GM18861 (cell line): Measurements from ENCODE around the gene CNPY2.
"Not testable (repeated sequence)": the region's sequence is repeated elsewhere in the genome, so short reads cannot be mapped to it uniquely, and the experiment has no call there.

Experiments
- ATAC-seq: cut with Tn5 transposase; IDR thresholded peaks from one replicate; pipeline ENCODE4 v1.9.1; 2021; ENCODE audit not compliant: unreplicated experiment

The CNPY2 gene

GRCh38 chr12:56333679-56334489, 18.1 kb upstream of the CNPY2 start, which contains the start of gene PAN2:
Gene PAN2, minus strand, starts transcription at chr12:56334000. Its CDS starts 906 bp downstream, at chr12:56333094.
- peak; percentile 86 for ATAC-seq

DNA sequence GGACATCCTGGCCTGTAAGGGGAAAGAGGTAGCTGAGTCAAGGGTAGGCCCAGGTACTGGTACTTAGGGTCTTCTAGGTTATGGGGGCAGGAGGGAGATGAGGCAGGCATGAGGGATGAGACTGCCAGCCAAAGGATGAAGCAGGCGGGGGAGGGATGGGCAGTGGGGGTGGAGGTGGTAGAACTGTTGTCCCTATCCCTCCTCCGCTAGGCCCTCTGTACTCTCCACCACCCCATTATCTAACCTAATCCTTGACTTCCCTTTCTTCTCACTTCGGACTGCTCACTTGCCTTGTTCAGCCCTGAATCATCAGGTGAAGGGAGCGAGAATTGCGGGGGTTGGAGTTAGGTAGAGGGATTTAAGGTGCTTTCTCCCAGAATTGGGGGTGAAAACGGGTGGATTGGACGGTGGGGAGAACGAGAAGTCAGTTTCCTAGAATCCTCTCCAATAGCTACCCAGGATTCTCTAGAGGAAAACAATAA, 17.4 kb upstream of the CNPY2 start:
- ATAC-seq: no peak

GRCh38 chr12:56332512-56333196, 16.9 kb upstream of the CNPY2 start:
- ATAC-seq: no peak

DNA sequence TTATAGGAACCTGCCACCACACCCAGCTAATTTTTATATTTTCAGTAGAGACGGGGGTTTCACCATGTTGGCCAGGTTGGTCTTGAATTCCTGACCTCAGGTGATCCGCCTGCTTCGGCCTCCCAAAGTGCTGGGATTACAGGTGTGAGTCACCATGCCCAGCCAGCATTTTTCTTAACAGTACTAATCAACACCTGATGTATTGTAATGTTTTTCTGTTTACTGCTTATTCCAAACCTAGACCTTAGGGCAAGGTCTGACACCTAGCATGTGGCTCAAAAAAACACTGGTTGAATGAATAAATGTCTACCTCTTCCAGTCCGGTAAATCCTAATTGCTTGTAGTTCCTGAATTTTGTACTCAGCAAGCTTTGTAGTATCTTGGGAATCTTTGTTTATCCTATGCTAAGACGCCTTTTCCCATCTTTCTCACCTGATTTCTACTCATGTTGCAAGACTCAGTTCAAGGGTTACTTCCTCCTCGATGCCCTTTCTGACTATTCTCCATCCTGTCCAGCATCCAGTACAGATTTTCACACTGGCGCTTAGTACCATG, 15.2 kb upstream of the CNPY2 start:
- no peak for ATAC-seq

DNA sequence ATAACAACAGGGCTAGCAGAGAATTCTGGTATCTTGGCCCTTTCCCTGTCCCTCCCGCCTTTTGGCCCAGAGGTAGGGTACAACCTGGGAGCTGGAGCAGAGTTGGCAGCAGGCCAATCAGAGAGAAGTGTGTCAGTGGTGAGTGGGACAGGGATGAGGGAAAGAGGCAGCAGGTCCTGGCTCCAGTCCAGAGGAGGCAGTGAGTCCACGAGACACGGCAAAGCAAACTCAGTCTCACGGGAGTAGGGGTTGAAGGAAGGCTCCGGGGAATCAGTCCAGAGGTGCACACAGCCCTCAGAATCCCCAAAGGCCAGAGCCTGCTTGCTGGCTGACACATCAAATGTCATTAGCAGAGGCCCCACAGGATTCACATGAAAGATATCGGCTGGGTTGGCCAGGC, 10.7 kb upstream of the CNPY2 start:
- no peak for ATAC-seq

GRCh38 chr12:56326126-56326525, 10.3 kb upstream of the CNPY2 start:
- ATAC-seq: no peak

DNA sequence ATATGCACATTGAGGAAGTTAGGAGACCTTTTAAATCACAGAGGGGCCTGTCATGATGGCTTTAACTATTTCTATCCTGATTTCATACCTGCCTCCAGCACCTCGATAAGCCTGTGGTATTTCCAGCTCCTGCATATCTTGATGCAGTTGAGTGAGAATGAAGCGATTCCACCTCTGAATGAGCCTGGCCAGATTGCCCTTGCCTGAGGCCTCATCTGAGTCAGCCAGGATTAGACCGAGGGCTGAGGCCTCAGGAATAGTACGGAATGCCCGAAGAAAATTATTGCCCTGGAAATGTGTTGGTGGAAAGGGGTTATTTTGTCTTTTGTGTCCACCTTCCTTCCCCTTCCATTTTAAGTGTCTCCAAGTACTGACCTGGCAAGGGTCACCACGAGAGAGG, 8.4 kb upstream of the CNPY2 start:
- ATAC-seq: no peak

GRCh38 chr12:56321610-56322009, 5.8 kb upstream of the CNPY2 start:
- not testable (repeated sequence) for ATAC-seq

GRCh38 chr12:56321027-56321426, 5.2 kb upstream of the CNPY2 start:
- no peak for ATAC-seq

- ATAC-seq: no peak
Measured at GRCh38 chr12:56317675-56318074, 1.9 kb upstream of the CNPY2 start.

GRCh38 chr12:56315249-56315621, 553 bp downstream of the CNPY2 start:
- ATAC-seq: no peak

DNA sequence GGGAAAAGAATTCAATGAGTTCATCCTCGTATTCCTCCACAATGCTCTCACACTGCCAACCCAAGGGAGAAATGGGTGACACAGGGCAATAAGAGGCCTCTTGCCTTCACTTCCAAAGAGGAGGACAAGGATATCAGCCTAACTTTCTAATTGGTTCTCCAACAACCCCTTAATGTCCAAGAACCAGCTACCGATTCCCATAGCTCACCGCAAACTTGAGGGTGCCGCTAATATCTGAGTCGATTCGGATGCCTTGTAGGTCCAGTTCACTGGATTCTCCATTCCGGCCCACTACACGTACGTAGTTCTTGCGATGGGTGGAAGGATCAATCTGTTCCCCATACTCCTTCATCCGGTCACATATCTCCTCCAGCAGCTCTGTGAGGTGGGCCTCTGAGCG, 4.8 kb downstream of the CNPY2 start:
- no peak for ATAC-seq

- ATAC-seq: no peak
Measured at GRCh38 chr12:56308714-56309113, 7.1 kb downstream of the CNPY2 start.

- no peak for ATAC-seq
Measured at GRCh38 chr12:56307221-56307965, 8.4 kb downstream of the CNPY2 start.

- ATAC-seq: no peak
Measured at GRCh38 chr12:56304872-56305590, 10.8 kb downstream of the CNPY2 start.

DNA sequence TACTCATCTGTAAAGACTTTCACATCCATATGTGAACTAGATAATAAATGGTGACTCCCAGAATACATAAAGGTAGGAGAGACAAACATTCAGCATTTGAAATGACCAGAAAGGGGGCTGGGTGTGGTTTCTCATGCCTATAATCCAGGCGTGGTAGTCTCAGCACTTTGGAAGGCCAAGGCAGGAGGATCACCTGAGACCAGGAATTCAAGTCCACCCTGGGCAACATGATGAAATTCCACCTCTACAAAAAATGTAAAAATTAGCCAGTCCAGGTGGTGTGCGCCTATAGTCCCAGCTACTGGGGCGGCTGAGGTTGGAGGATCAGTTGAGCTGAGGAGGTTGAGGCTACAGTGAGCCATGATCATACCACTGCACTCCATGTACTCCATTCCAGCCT, 11.5 kb downstream of the CNPY2 start:
- ATAC-seq: no peak

DNA sequence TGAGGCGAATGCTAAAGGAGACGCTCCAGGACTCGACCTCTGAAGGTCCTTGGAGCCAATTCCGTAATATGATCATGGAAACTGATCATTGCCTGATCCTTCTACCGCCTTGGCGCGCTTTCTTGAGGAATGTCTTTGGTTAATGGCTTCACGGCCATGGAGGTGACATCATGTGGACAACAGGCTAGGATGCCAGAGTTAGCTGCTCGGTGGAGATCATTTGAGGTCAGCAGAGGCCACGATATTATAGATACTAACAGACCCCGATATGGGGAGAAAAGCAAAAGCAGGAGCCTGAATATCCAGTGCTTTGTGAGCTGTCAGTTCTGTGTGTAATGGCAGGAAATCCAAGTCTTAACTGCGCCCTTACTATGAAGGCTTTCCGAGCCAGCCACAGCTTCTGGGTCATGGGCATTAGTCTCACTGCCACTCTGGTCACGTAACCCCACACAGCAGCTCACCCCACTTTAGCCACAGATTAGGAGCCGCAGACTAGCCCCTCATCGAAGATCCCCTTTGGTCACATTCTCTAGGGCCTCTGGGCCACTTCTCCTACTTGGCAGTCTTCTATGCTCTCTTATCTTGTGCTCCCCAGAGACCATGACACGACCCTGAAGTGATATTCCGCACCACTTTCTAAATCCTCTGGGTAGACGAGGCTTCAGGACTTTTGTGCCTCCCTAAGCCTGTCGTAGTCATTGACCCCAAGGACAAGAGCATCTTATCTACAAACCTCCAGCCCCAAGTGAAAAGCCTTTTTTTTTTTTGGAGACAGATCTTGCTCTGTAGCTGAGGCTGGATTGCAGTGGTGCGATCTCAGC, 14.9 kb downstream of the CNPY2 start:
- no peak for ATAC-seq

DNA sequence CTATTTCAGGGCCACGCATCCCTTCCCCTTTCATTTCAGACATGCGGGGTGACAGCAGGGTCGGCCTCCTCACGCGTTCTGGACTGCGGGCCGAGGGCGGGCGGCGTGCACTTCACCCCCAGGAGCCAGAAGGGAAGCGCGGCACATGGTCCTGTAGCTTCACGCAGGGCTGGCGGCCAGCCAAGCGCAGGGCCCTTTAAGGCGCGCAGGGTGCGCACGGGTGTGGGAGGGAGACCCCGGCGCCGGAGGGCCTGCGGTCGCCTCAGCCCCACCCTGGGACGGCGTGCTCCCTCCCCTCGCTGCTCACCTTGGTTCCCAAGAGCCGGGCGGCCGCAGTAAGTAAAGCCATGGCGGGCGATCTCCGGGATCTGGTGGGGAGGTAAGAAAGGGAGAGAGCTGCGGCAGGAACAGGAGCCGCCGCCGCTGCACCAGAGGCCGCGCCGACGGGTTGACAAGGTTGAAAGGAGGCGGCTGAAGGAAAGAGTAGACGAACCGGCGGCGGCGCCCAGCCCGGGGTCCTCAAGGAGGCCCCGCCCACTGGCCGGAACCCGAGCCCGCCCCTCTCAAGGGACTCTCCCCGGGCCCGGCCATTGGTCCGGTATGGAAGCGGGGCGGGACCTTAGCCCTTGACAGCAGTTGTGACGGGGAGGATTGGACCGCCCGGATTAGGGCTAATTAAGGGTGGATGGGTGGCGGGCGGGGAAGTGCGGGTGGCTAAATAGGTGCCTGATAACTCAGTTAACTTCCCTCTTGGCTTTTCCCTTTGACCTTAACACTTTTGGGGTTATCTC, 15.7 kb downstream of the CNPY2 start, which contains the start of gene CS:
Gene CS (minus strand): TSS at position 478 of the 791 bp plus-strand sequence. CDS start 129 bp downstream, at position 349.
- ATAC-seq: peak; percentile 85

GRCh38 chr12:56299308-56299852, 16.4 kb downstream of the CNPY2 start:
- ATAC-seq: no peak
